ENCODE results near the gene PTPRE. TPM values are rescaled to one million over a fixed set of nuclear protein-coding genes. Genes with fewer than 3 reads are reported as not detected.

The PTPRE gene
- total RNA-seq, 2 donors from 2014 or later = 23.7 to 31.3 TPM

- no peak for ATAC-seq (replicated peaks in 1 of 2)
- no peaks in the 10 kb centered on the region for H3K36me3 Mint-ChIP-seq (ENCODE audit: insufficient read depth in 2 of 2)
- no peak overlapping the region for H3K4me3 Mint-ChIP-seq
- no peak overlapping the region for H3K27ac Mint-ChIP-seq
- no peaks in the 10 kb centered on the region for H3K4me1 Mint-ChIP-seq (ENCODE audit: low read depth)
- DNase-seq = no peak
- H3K9me3 Mint-ChIP-seq = no peaks in the 10 kb centered on the region
- H3K27me3 Mint-ChIP-seq (ENCODE audit: low read depth) = peaks cover 9% of the 10 kb centered on the region
These were observed 60.0 kb downstream of the PTPRE start for GRCh38 chr10:127966875-127967274.

DNA sequence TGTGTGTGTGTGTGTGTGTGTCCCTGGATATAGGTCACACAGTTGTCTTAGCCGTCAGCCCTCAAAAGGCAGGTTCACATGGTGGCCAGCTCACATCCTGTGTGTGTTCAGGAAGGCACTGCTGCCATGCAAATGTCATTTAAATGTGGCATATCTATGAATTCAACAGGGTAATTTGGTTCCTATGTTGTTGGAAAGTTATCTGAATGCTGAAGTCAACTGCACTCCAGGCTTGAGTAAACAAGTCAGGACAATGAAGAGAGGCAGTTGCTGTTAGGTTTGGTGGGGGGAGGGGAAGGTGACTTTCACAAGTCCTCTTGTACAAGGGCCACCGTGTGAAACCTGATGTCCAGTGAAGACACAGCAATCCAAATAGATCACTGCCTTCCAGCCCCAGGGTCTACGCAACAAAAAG lies 61.1 kb downstream of the PTPRE start:
- no peak overlapping the region for H3K4me3 Mint-ChIP-seq
- no peak for ATAC-seq (replicated peaks in 1 of 2)
- H3K27me3 Mint-ChIP-seq (ENCODE audit: low read depth) = peaks cover 9% of the 10 kb centered on the region
- DNase-seq = no peak
- H3K36me3 Mint-ChIP-seq (ENCODE audit: insufficient read depth in 2 of 2) = no peaks in the 10 kb centered on the region
- no peak overlapping the region for H3K27ac Mint-ChIP-seq
- H3K4me1 Mint-ChIP-seq (ENCODE audit: low read depth) = no peaks in the 10 kb centered on the region
- no peaks in the 10 kb centered on the region for H3K9me3 Mint-ChIP-seq

GRCh38 chr10:127968659-127969058 lies 61.8 kb downstream of the PTPRE start:
- ATAC-seq (replicated peaks in 1 of 2) = no peak
- no peak for DNase-seq
- Mint-ChIP-seq H3K36me3 (ENCODE audit: insufficient read depth in 2 of 2) (no peaks in the 10 kb centered on the region), H3K9me3 (no peaks in the 10 kb centered on the region), H3K27ac (no peak overlapping the region), H3K27me3 (ENCODE audit: low read depth) (peaks cover 11% of the 10 kb centered on the region), H3K4me3 (no peak overlapping the region), H3K4me1 (ENCODE audit: low read depth) (no peaks in the 10 kb centered on the region)

- H3K4me1 Mint-ChIP-seq (ENCODE audit: low read depth) = no peaks in the 10 kb centered on the region
- no peaks in the 10 kb centered on the region for H3K9me3 Mint-ChIP-seq
- H3K4me3 Mint-ChIP-seq = no peak overlapping the region
- ATAC-seq (replicated peaks in 1 of 2) (no peak), DNase-seq (no peak)
- peaks cover 27% of the 10 kb centered on the region for H3K27me3 Mint-ChIP-seq (ENCODE audit: low read depth)
- H3K27ac Mint-ChIP-seq = no peak overlapping the region
- H3K36me3 Mint-ChIP-seq (ENCODE audit: insufficient read depth in 2 of 2) = no peaks in the 10 kb centered on the region
These were observed 64.4 kb downstream of the PTPRE start for GRCh38 chr10:127971101-127971946.

- peaks cover 27% of the 10 kb centered on the region for H3K27me3 Mint-ChIP-seq (ENCODE audit: low read depth)
- H3K9me3 Mint-ChIP-seq = no peaks in the 10 kb centered on the region
- ATAC-seq (replicated peaks in 1 of 2) (no peak), DNase-seq (no peak)
- H3K4me1 Mint-ChIP-seq (ENCODE audit: low read depth) = no peaks in the 10 kb centered on the region
- no peaks in the 10 kb centered on the region for H3K36me3 Mint-ChIP-seq (ENCODE audit: insufficient read depth in 2 of 2)
- H3K27ac Mint-ChIP-seq = no peak overlapping the region
- H3K4me3 Mint-ChIP-seq = no peak overlapping the region
These were observed 65.2 kb downstream of the PTPRE start for GRCh38 chr10:127971963-127972615.

GRCh38 chr10:127972751-127973357 lies 66.0 kb downstream of the PTPRE start:
- Mint-ChIP-seq H3K36me3 (ENCODE audit: insufficient read depth in 2 of 2) (no peaks in the 10 kb centered on the region), H3K9me3 (no peaks in the 10 kb centered on the region), H3K27me3 (ENCODE audit: low read depth) (peaks cover 27% of the 10 kb centered on the region), H3K4me1 (ENCODE audit: low read depth) (no peaks in the 10 kb centered on the region), H3K27ac (no peak overlapping the region), H3K4me3 (no peak overlapping the region)
- ATAC-seq (replicated peaks in 1 of 2) = no peak
- no peak for DNase-seq

- H3K36me3 Mint-ChIP-seq (ENCODE audit: insufficient read depth in 2 of 2) = no peaks in the 10 kb centered on the region
- peaks cover 27% of the 10 kb centered on the region for H3K27me3 Mint-ChIP-seq (ENCODE audit: low read depth)
- no peak for DNase-seq
- H3K9me3 Mint-ChIP-seq = no peaks in the 10 kb centered on the region
- H3K4me3 Mint-ChIP-seq = no peak overlapping the region
- ATAC-seq (replicated peaks in 1 of 2) = no peak
- H3K27ac Mint-ChIP-seq = no peak overlapping the region
- no peaks in the 10 kb centered on the region for H3K4me1 Mint-ChIP-seq (ENCODE audit: low read depth)
These were observed 66.9 kb downstream of the PTPRE start for GRCh38 chr10:127973791-127974311.

DNA sequence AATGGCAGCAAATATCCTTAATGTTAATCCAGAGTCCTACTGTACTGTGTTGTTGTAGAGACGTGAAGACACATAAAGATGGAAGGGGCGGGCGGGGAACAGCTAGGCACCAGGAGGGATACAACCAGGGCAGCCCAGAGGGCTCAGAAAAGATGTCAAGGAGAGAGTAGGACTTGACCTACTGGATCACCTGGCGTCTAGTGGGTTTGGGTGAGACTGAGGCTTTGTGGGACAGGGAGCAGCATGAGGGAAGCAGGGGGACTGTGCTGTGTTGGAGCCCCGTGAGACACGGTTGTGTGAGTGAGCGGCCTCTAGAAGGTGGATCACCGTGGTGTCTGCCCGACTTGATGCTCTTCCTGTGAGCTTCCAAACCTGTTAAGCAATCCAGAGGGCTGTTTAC lies 68.0 kb downstream of the PTPRE start:
- DNase-seq (no peak), ATAC-seq (replicated peaks in 1 of 2) (no peak)
- peaks cover 0 to 1% of the 10 kb centered on the region in 2 donors for H3K36me3 Mint-ChIP-seq (ENCODE audit: insufficient read depth in 2 of 2)
- H3K27ac Mint-ChIP-seq = no peak overlapping the region
- peaks cover 0 to 1% of the 10 kb centered on the region in 2 donors for H3K9me3 Mint-ChIP-seq
- no peak overlapping the region for H3K4me3 Mint-ChIP-seq
- no peaks in the 10 kb centered on the region for H3K4me1 Mint-ChIP-seq (ENCODE audit: low read depth)
- peaks cover 27% of the 10 kb centered on the region for H3K27me3 Mint-ChIP-seq (ENCODE audit: low read depth)

- Mint-ChIP-seq H3K27me3 (ENCODE audit: low read depth) (peaks cover 18% of the 10 kb centered on the region), H3K27ac (no peak overlapping the region), H3K4me3 (no peak overlapping the region), H3K4me1 (ENCODE audit: low read depth) (no peaks in the 10 kb centered on the region), H3K9me3 (peaks cover 2 to 4% of the 10 kb centered on the region in 2 donors), H3K36me3 (ENCODE audit: insufficient read depth in 2 of 2) (peaks cover 0 to 2% of the 10 kb centered on the region in 2 donors)
- no peak for ATAC-seq (replicated peaks in 1 of 2)
- DNase-seq = no peak
These were observed 69.4 kb downstream of the PTPRE start for GRCh38 chr10:127976286-127976685.

- DNase-seq (no peak), ATAC-seq (replicated peaks in 1 of 2) (no peak)
- Mint-ChIP-seq H3K36me3 (ENCODE audit: insufficient read depth in 2 of 2) (peaks cover 0 to 2% of the 10 kb centered on the region in 2 donors), H3K27me3 (ENCODE audit: low read depth) (peaks cover 17% of the 10 kb centered on the region), H3K4me3 (no peak overlapping the region), H3K4me1 (ENCODE audit: low read depth) (no peaks in the 10 kb centered on the region), H3K9me3 (peaks cover 2 to 4% of the 10 kb centered on the region in 2 donors), H3K27ac (no peak overlapping the region)
These were observed 69.9 kb downstream of the PTPRE start for GRCh38 chr10:127976701-127977356.

- H3K27ac Mint-ChIP-seq = no peak overlapping the region
- DNase-seq (peak in 1 of 2 donors; percentile 13), ATAC-seq (replicated peaks in 1 of 2) (peak in 1 of 2 donors; percentile 68)
- no peaks in the 10 kb centered on the region for H3K4me1 Mint-ChIP-seq (ENCODE audit: low read depth)
- peaks cover 17% of the 10 kb centered on the region for H3K27me3 Mint-ChIP-seq (ENCODE audit: low read depth)
- peaks cover 2 to 4% of the 10 kb centered on the region in 2 donors for H3K9me3 Mint-ChIP-seq
- H3K36me3 Mint-ChIP-seq (ENCODE audit: insufficient read depth in 2 of 2) = peaks cover 0 to 2% of the 10 kb centered on the region in 2 donors
- H3K4me3 Mint-ChIP-seq = peak overlapping the region in 1 of 2 donors; percentile 17
These were observed 70.6 kb downstream of the PTPRE start for GRCh38 chr10:127977357-127978009.

GRCh38 chr10:127978481-127978880 lies 71.6 kb downstream of the PTPRE start:
- no peak for ATAC-seq (replicated peaks in 1 of 2)
- peaks cover 17% of the 10 kb centered on the region for H3K27me3 Mint-ChIP-seq (ENCODE audit: low read depth)
- H3K4me1 Mint-ChIP-seq (ENCODE audit: low read depth) = peaks cover 3% of the 10 kb centered on the region
- H3K36me3 Mint-ChIP-seq (ENCODE audit: insufficient read depth in 2 of 2) = peaks cover 0 to 2% of the 10 kb centered on the region in 2 donors
- H3K9me3 Mint-ChIP-seq = peaks cover 2 to 4% of the 10 kb centered on the region in 2 donors
- no peak overlapping the region for H3K27ac Mint-ChIP-seq
- no peak for DNase-seq
- H3K4me3 Mint-ChIP-seq = no peak overlapping the region
